Neural progenitor cell (in vitro differentiated cells): ENCODE measurements around the gene LSM3. TPM values are rescaled to one million over a fixed set of nuclear protein-coding genes. Genes with fewer than 3 reads are reported as not detected.
A peak's percentile ranks its signal among the peaks of the same experiment; 100 is the strongest.

ENCODE experiments used
- DNase-seq: peaks from one replicate; pipeline ENCODE4 v3.0.0-alpha.2; 2016; ENCODE audit warnings: low spot score
- H2AFZ ChIP-seq: fragments of 200-600 bp; sonication (generic); replicated peaks from 2 replicates; pipeline ENCODE4 v1.6.1; 2016; ENCODE audit warnings: antibody characterized with exemption
- H3F3A ChIP-seq: fragments of 200-600 bp; sonication (generic); 2 replicates; pipeline ENCODE4 v1.6.1; 2016; ENCODE audit warnings: antibody characterized with exemption, low read depth
- H3K27ac ChIP-seq: fragments of 200-600 bp; sonication (generic); 2 replicates; pipeline ENCODE4 v1.5.1; 2016; ENCODE audit warnings: mild to moderate bottlenecking
- H3K27me3 ChIP-seq: fragments of 200-600 bp; sonication (generic); 2 replicates; pipeline ENCODE4 v1.6.1; 2016; ENCODE audit warnings: mild to moderate bottlenecking, moderate library complexity
- H3K36me3 ChIP-seq: fragments of 200-600 bp; sonication (generic); 2 replicates; pipeline ENCODE4 v1.5.1; 2016
- H3K4me1 ChIP-seq: fragments of 200-600 bp; sonication (generic); 2 replicates; pipeline ENCODE4 v1.6.1; 2016; ENCODE audit warnings: mixed run types
- H3K4me2 ChIP-seq: fragments of 200-600 bp; sonication (generic); 2 replicates; pipeline ENCODE4 v1.6.1; 2016
- H3K4me3 ChIP-seq: fragments of 200-600 bp; sonication (generic); 2 replicates; pipeline ENCODE4 v1.5.1; 2016
- H3K79me2 ChIP-seq: fragments of 200-600 bp; sonication (generic); 2 replicates; pipeline ENCODE4 v1.6.1; 2016; ENCODE audit warnings: low read depth
- H3K9ac ChIP-seq: fragments of 200-600 bp; sonication (generic); 2 replicates; pipeline ENCODE4 v1.6.1; 2016
- H3K9me3 ChIP-seq: fragments of 200-600 bp; sonication (generic); 2 replicates; pipeline ENCODE4 v1.5.1; 2016; ENCODE audit warnings: low read depth
- H4K20me1 ChIP-seq: fragments of 200-600 bp; sonication (generic); 2 replicates; pipeline ENCODE4 v1.6.1; 2016; ENCODE audit warnings: low read depth
- H3K27ac Mint-ChIP-seq: 3 replicates; pipeline ENCODE4 v1.8.0; 2021; ENCODE audit warnings: mixed read lengths
- H3K27me3 Mint-ChIP-seq: 2 replicates; pipeline ENCODE4 v1.8.0; 2022; ENCODE audit warnings: low read depth, mild to moderate bottlenecking, inconsistent platforms, moderate library complexity, mixed read lengths; ENCODE audit not compliant: insufficient read depth
- H3K36me3 Mint-ChIP-seq: 3 replicates; pipeline ENCODE4 v1.8.0; 2021; ENCODE audit warnings: mixed read lengths
- H3K4me1 Mint-ChIP-seq: 3 replicates; pipeline ENCODE4 v1.8.0; 2021; ENCODE audit warnings: mixed read lengths
- H3K4me3 Mint-ChIP-seq: 3 replicates; pipeline ENCODE4 v1.8.0; 2021; ENCODE audit warnings: mild to moderate bottlenecking, moderate library complexity, mixed read lengths
- H3K9me3 Mint-ChIP-seq: 3 replicates; pipeline ENCODE4 v1.8.0; 2020; ENCODE audit warnings: mixed read lengths
- CTCF ChIP-seq: fragments of 200-600 bp; sonication (generic); IDR thresholded peaks from 2 replicates; pipeline ENCODE4 v1.5.1; 2017; ENCODE audit warnings: antibody characterized with exemption, mild to moderate bottlenecking
- EZH2 ChIP-seq: fragments of 200-600 bp; sonication (generic); IDR thresholded peaks from 2 replicates; pipeline ENCODE4 v1.6.1; 2017; ENCODE audit warnings: antibody characterized with exemption, mild to moderate bottlenecking, moderate library complexity
- EZH2phosphoT487 ChIP-seq: fragments of 200-600 bp; sonication (generic); IDR thresholded peaks from 2 replicates; pipeline ENCODE4 v1.6.1; 2017; ENCODE audit warnings: antibody characterized with exemption
- total RNA-seq: library from RNA; depleted of rRNA; stranded (reverse); fragments of >200 nt; gene quantifications from 2 replicates; pipeline ENCODE4 v1.2.3, GENCODE V29; 2015; ENCODE audit warnings: low replicate concordance

LSM3 gene
- total RNA-seq, 1 donor from 2014 or later = 36.2 TPM

- no peaks in the 10 kb centered on the region for H3K27me3 Mint-ChIP-seq
- H3K9me3 ChIP-seq = no peaks in the 10 kb centered on the region
- H3K36me3 Mint-ChIP-seq = no peaks in the 10 kb centered on the region
- no peaks in the 10 kb centered on the region for H3K4me1 ChIP-seq
- H2AFZ ChIP-seq = peak overlapping the region; percentile 38
- H3K4me1 Mint-ChIP-seq = no peaks in the 10 kb centered on the region
- no peak overlapping the region for H3K4me3 Mint-ChIP-seq
- no peaks in the 10 kb centered on the region for H3K79me2 ChIP-seq
- H3K4me2 ChIP-seq = no peak overlapping the region
- H3K27me3 ChIP-seq = no peaks in the 10 kb centered on the region
- no peak overlapping the region for H3K27ac Mint-ChIP-seq
- H3F3A ChIP-seq = no peaks in the 10 kb centered on the region
- no peaks in the 10 kb centered on the region for H3K36me3 ChIP-seq
- H3K27ac ChIP-seq = no peak overlapping the region
- H3K9me3 Mint-ChIP-seq = no peaks in the 10 kb centered on the region
- peak; percentile 75 for DNase-seq
- TF ChIP-seq CTCF (peak; percentile 84), EZH2phosphoT487 (no peak), EZH2 (no peak)
- no peak overlapping the region for H3K4me3 ChIP-seq
- no peaks in the 10 kb centered on the region for H4K20me1 ChIP-seq
- H3K9ac ChIP-seq = no peak overlapping the region
Measured at GRCh38 chr3:14203521-14204079, 25.0 kb downstream of the LSM3 start.

DNA sequence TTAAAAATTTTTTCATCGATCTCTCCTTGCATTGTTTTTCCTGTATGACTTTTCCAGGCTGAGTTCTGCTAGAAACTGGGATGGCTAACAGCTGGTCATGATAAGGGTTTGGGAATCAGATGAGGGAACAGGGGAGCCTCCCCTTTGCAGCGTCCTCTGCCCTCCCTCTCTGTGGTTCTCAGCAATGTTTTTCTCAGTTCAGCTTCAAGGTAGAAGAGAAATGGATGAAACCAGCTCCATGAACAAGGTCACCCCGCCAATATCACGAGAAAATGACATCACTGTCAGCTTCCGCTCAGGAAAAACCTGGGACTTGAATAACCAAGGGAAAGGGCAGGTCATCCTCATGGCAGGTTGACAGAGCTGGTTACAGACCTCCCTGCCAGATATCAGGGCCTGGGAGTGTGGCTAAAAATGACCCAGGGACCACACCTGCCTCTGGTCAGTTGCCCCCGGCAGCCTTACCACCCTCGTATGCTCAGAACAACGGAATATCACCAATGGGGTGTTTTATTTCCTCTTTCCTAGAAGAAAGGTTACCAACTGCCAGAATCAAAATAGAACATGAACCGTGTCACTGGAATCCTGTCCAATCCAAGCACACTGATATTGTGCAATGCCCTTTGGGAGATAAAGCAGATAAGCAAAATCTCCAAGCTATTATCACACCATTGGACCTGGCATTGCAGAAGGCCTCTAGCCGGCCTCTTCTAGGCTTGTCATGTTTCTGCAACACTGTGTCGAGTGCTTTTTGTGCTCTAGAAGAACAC, 26.1 kb downstream of the LSM3 start:
- H3K27ac ChIP-seq = no peak overlapping the region
- no peaks in the 10 kb centered on the region for H3K4me1 ChIP-seq
- H3K36me3 ChIP-seq = no peaks in the 10 kb centered on the region
- no peaks in the 10 kb centered on the region for H3K79me2 ChIP-seq
- H3K9me3 Mint-ChIP-seq = no peaks in the 10 kb centered on the region
- no peak for DNase-seq
- no peaks in the 10 kb centered on the region for H3K27me3 Mint-ChIP-seq
- H3K4me3 ChIP-seq = no peak overlapping the region
- H3K27ac Mint-ChIP-seq = no peak overlapping the region
- no peaks in the 10 kb centered on the region for H3K36me3 Mint-ChIP-seq
- no peak overlapping the region for H3K4me3 Mint-ChIP-seq
- H4K20me1 ChIP-seq = no peaks in the 10 kb centered on the region
- no peak overlapping the region for H3K9ac ChIP-seq
- H3F3A ChIP-seq = no peaks in the 10 kb centered on the region
- no peaks in the 10 kb centered on the region for H3K27me3 ChIP-seq
- H2AFZ ChIP-seq = no peak overlapping the region
- no peak overlapping the region for H3K4me2 ChIP-seq
- H3K9me3 ChIP-seq = no peaks in the 10 kb centered on the region
- TF ChIP-seq EZH2phosphoT487 (no peak), CTCF (no peak), EZH2 (no peak)
- peaks cover 2% of the 10 kb centered on the region for H3K4me1 Mint-ChIP-seq

- H3K4me1 Mint-ChIP-seq = peaks cover 18% of the 10 kb centered on the region
Measured at GRCh38 chr3:14206548-14207177, 28.0 kb downstream of the LSM3 start.

More at GRCh38 chr3:14206548-14207177, 28.0 kb downstream of the LSM3 start:
- peaks cover 4% of the 10 kb centered on the region for H3F3A ChIP-seq
- H3K4me2 ChIP-seq = no peak overlapping the region
- H3K4me1 ChIP-seq = peaks cover 16% of the 10 kb centered on the region
- H3K27me3 ChIP-seq = no peaks in the 10 kb centered on the region
- H3K27me3 Mint-ChIP-seq = no peaks in the 10 kb centered on the region
- no peaks in the 10 kb centered on the region for H3K36me3 Mint-ChIP-seq
- no peak for TF ChIP-seq CTCF
- no peak for TF ChIP-seq EZH2
- TF ChIP-seq EZH2phosphoT487 = no peak
- no peak overlapping the region for H3K27ac ChIP-seq
- no peak overlapping the region for H2AFZ ChIP-seq
- no peak overlapping the region for H3K4me3 Mint-ChIP-seq
- no peaks in the 10 kb centered on the region for H3K79me2 ChIP-seq
- no peak for DNase-seq
- no peaks in the 10 kb centered on the region for H3K36me3 ChIP-seq
- no peak overlapping the region for H3K4me3 ChIP-seq
- no peaks in the 10 kb centered on the region for H3K9me3 ChIP-seq
- no peaks in the 10 kb centered on the region for H3K9me3 Mint-ChIP-seq
- H3K9ac ChIP-seq = no peak overlapping the region
- no peaks in the 10 kb centered on the region for H4K20me1 ChIP-seq
- no peak overlapping the region for H3K27ac Mint-ChIP-seq
